Right lobe of liver (tissue), 4 donors: ENCODE data around the gene OOSP2.

Experiments used
- CTCF ChIP-seq, 4 donors: fragments of 200-600 bp in 3 of 4; fragments of 450-650 bp in 1 of 4; IDR thresholded peaks; one replicate each; pipeline versions ENCODE4 v1.5.1 to v1.8.0; 2016 to 2022; ENCODE audit warnings: antibody characterized with exemption in 4 of 4, mild to moderate bottlenecking in 2 of 4
- POLR2A ChIP-seq: fragments of 450-650 bp; IDR thresholded peaks from one replicate; pipeline ENCODE4 v1.6.1; 2017; ENCODE audit warnings: antibody characterized with exemption, mild to moderate bottlenecking
- donor health status: DM: no; HTN: no; CAD: no.
- donor health status: DM: no; HTN: no; CAD: no.
- donor health status: DM: no; HTN: yes; CAD: no.

- TF ChIP-seq CTCF (IDR thresholded peaks at IDR 0.05) = no peak
- TF ChIP-seq POLR2A = no peak
Observed at GRCh38 chr11:60003729-60004128, 36.5 kb upstream of the OOSP2 start.
